H9 (cell line): ENCODE data around the gene CCT6A. TPM values are rescaled to one million over a fixed set of nuclear protein-coding genes. Genes with fewer than 3 reads are reported as not detected.
"Not testable (repeated sequence)": the region's sequence is repeated elsewhere in the genome, so short reads cannot be mapped to it uniquely, and the experiment has no call there.

Experiments used
- DNase-seq: peaks from one replicate; pipeline ENCODE4 v3.0.0-alpha.2; 2017
- H2AFZ ChIP-seq: one replicate; pipeline ENCODE4 v1.6.1; 2013; ENCODE audit warnings: mild to moderate bottlenecking, low read length, control low read depth, moderate library complexity
- H2AK5ac ChIP-seq: 2 replicates; pipeline ENCODE4 v1.6.1; 2013; ENCODE audit warnings: low read length, control low read depth, mixed read lengths; ENCODE audit not compliant: insufficient read length
- H2BK120ac ChIP-seq: one replicate; pipeline ENCODE4 v1.6.1; 2013; ENCODE audit warnings: low read depth, mild to moderate bottlenecking, low read length, control low read depth, inconsistent platforms; ENCODE audit not compliant: poor library complexity, severe bottlenecking
- H2BK12ac ChIP-seq: 2 replicates; pipeline ENCODE4 v1.6.1; 2013; ENCODE audit warnings: low read length, control low read depth, mixed read lengths, low read depth; ENCODE audit not compliant: insufficient read length
- H2BK15ac ChIP-seq: 2 replicates; pipeline ENCODE4 v1.6.1; 2013; ENCODE audit warnings: low read depth, low read length, control low read depth
- H2BK20ac ChIP-seq: one replicate; pipeline ENCODE4 v1.6.1; 2013; ENCODE audit warnings: low read depth, mild to moderate bottlenecking, low read length, control low read depth, inconsistent platforms; ENCODE audit not compliant: poor library complexity, severe bottlenecking
- H2BK5ac ChIP-seq: 2 replicates; pipeline ENCODE4 v1.6.1; 2013; ENCODE audit warnings: low read length, control low read depth, mixed read lengths; ENCODE audit not compliant: insufficient read length
- H3K14ac ChIP-seq: 2 replicates; pipeline ENCODE4 v1.6.1; 2013; ENCODE audit warnings: low read length, control low read depth; ENCODE audit not compliant: insufficient read depth
- H3K18ac ChIP-seq: 2 replicates; pipeline ENCODE4 v1.6.1; 2013; ENCODE audit warnings: low read depth, mild to moderate bottlenecking, mixed read lengths, low read length, control low read depth; ENCODE audit not compliant: insufficient read length
- H3K23ac ChIP-seq: 2 replicates; pipeline ENCODE4 v1.6.1; 2013; ENCODE audit warnings: low read length, control low read depth, mixed read lengths, low read depth; ENCODE audit not compliant: insufficient read length
- H3K23me2 ChIP-seq: 2 replicates; pipeline ENCODE4 v1.6.1; 2013; ENCODE audit warnings: low read depth, mild to moderate bottlenecking, mixed read lengths, low read length, control low read depth; ENCODE audit not compliant: insufficient read length, poor library complexity, severe bottlenecking
- H3K27ac ChIP-seq: 2 replicates; pipeline ENCODE4 v1.5.1; 2013; ENCODE audit warnings: low read length, control low read depth, mixed read lengths, low read depth; ENCODE audit not compliant: insufficient read length
- H3K27me3 ChIP-seq: 2 replicates; pipeline ENCODE4 v1.6.1; 2013; ENCODE audit warnings: low read length, control low read depth, inconsistent platforms; ENCODE audit not compliant: insufficient read depth
- H3K4ac ChIP-seq: 2 replicates; pipeline ENCODE4 v1.6.1; 2013; ENCODE audit warnings: low read depth, mild to moderate bottlenecking, control low read depth, inconsistent platforms, low read length, moderate library complexity
- H3K4me1 ChIP-seq: 2 replicates; pipeline ENCODE4 v1.6.1; 2013; ENCODE audit warnings: low read length, control low read depth, inconsistent platforms; ENCODE audit not compliant: insufficient read depth
- H3K4me2 ChIP-seq: 2 replicates; pipeline ENCODE4 v1.6.1; 2013; ENCODE audit warnings: low read length, control low read depth, mixed read lengths; ENCODE audit not compliant: insufficient read length, insufficient read depth
- H3K56ac ChIP-seq: 2 replicates; pipeline ENCODE4 v1.6.1; 2013; ENCODE audit warnings: low read depth, mild to moderate bottlenecking, mixed read lengths, low read length, control low read depth; ENCODE audit not compliant: insufficient read length
- H3K79me1 ChIP-seq: 2 replicates; pipeline ENCODE4 v1.6.1; 2013; ENCODE audit warnings: low read depth, mild to moderate bottlenecking, moderate library complexity, low read length, control low read depth, inconsistent platforms; ENCODE audit not compliant: insufficient read depth, poor library complexity, severe bottlenecking
- H3K79me2 ChIP-seq: 2 replicates; pipeline ENCODE4 v1.6.1; 2013; ENCODE audit warnings: low read length, control low read depth, inconsistent platforms; ENCODE audit not compliant: insufficient read depth
- H3K9ac ChIP-seq: 2 replicates; pipeline ENCODE4 v1.6.1; 2013; ENCODE audit warnings: low read length, control low read depth, mixed read lengths; ENCODE audit not compliant: insufficient read length; ENCODE audit errors: extremely low read depth
- H3K9me3 ChIP-seq: one replicate; pipeline ENCODE4 v1.6.1; 2013; ENCODE audit warnings: low read depth, low read length, inconsistent platforms; ENCODE audit not compliant: control insufficient read depth
- H3T11ph ChIP-seq: one replicate; pipeline ENCODE4 v1.6.1; 2013; ENCODE audit warnings: mild to moderate bottlenecking, low read length, control low read depth, inconsistent platforms
- H4K20me1 ChIP-seq: one replicate; pipeline ENCODE4 v1.6.1; 2013; ENCODE audit not compliant: control insufficient read depth, insufficient read length, insufficient read depth
- H4K5ac ChIP-seq: 2 replicates; pipeline ENCODE4 v1.6.1; 2013; ENCODE audit warnings: low read depth, mild to moderate bottlenecking, mixed read lengths, low read length, control low read depth; ENCODE audit not compliant: insufficient read length
- H4K8ac ChIP-seq: replicated peaks from 2 replicates; pipeline ENCODE4 v1.6.1; 2013; ENCODE audit warnings: low read length, control low read depth, mixed read lengths, low read depth; ENCODE audit not compliant: insufficient read length
- H4K91ac ChIP-seq: 2 replicates; pipeline ENCODE4 v1.6.1; 2013; ENCODE audit warnings: low read depth, mild to moderate bottlenecking, moderate library complexity, mixed read lengths, low read length, control low read depth; ENCODE audit not compliant: insufficient read length
- H3K27ac Mint-ChIP-seq, 3 experiments: 2 replicates in 2 of 3; 3 replicates in 1 of 3; pipeline ENCODE4 v1.8.0; 2020 to 2021; ENCODE audit warnings: mixed read lengths in 3 of 3, mild to moderate bottlenecking in 1 of 3, moderate library complexity in 1 of 3
- H3K27me3 Mint-ChIP-seq: 2 replicates; pipeline ENCODE4 v1.8.0; 2021; ENCODE audit warnings: low read depth, mild to moderate bottlenecking, moderate library complexity, mixed read lengths
- H3K36me3 Mint-ChIP-seq, 3 experiments: 2 replicates in 2 of 3; 3 replicates in 1 of 3; pipeline ENCODE4 v1.8.0; 2020 to 2021; ENCODE audit warnings: low read depth in 3 of 3, mixed read lengths in 3 of 3; ENCODE audit not compliant: insufficient read depth in 1 of 3
- H3K4me1 Mint-ChIP-seq, 2 experiments: 2 replicates each; pipeline ENCODE4 v1.8.0; 2020; ENCODE audit warnings: mixed read lengths in 2 of 2
- H3K4me3 Mint-ChIP-seq, 2 experiments: 2 replicates in 1 of 2; 3 replicates in 1 of 2; pipeline ENCODE4 v1.8.0; 2020 to 2021; ENCODE audit warnings: mild to moderate bottlenecking in 2 of 2, mixed read lengths in 2 of 2, moderate library complexity in 1 of 2
- H3K9me3 Mint-ChIP-seq, 2 experiments: 2 replicates in 1 of 2; 3 replicates in 1 of 2; pipeline ENCODE4 v1.8.0; 2020; ENCODE audit warnings: mild to moderate bottlenecking in 2 of 2, mixed read lengths in 2 of 2, moderate library complexity in 1 of 2
- WGBS: extraction: QIAGEN DNeasy Blood & Tissue Kit; methylation state at CpG from one replicate; pipeline ENCODE4 v1.1.7; 2013; ENCODE audit warnings: missing lambda C conversion rate, low lambda C conversion rate, mixed read lengths; ENCODE audit not compliant: insufficient read length; ENCODE audit errors: extremely low coverage; 5-methylcytosine and 5-hydroxymethylcytosine counted together
- total RNA-seq: library from RNA; stranded (reverse); gene quantifications from 2 replicates; pipeline ENCODE4 v1.2.1, GENCODE V29; 2021
- TF ChIP-seq, protein P1 (sequence below): fragments of 200-600 bp; sonication (generic); conservative IDR thresholded peaks from 3 replicates; pipeline ENCODE4 v1.8.0; 2021; ENCODE audit warnings: antibody characterized with exemption, mild to moderate bottlenecking

CCT6A gene
- total RNA-seq, 1 experiment from 2014 or later, result 303 TPM

DNA sequence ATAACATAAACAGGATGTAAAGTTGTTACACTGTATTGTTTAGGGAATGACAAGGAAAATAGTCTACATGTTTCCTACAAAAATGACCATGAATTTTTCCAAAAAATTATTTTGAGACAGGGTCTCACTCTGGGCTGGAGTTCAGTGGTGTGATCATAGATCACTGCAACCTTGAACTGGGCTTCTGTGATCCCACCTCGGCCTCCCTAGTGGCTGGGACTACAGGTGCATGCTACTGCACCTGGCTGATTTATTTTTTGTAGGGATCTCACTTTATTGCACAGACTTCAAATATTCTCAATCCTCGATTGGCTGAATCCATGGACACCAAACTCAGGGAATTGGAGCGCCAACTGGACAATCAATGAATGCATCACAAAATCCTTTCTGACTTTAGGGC lies 48.1 kb downstream of the CCT6A start:
- Histone ChIP-seq H2BK120ac (no peak overlapping the region), H3K56ac (no peak overlapping the region), H2BK5ac (no peak overlapping the region), H2BK20ac (no peak overlapping the region), H3K79me2 (no peaks in the 10 kb centered on the region), H3K23ac (no peak overlapping the region), H3K23me2 (no peaks in the 10 kb centered on the region), H2BK12ac (no peak overlapping the region), H4K20me1 (no peaks in the 10 kb centered on the region), H2AFZ (no peak overlapping the region), H2BK15ac (no peak overlapping the region), H3K4ac (no peak overlapping the region), H3K9ac (no peak overlapping the region), H2AK5ac (no peak overlapping the region), H3T11ph (no peak overlapping the region), H3K18ac (no peak overlapping the region), H3K4me2 (no peak overlapping the region), H3K4me1 (no peaks in the 10 kb centered on the region), H3K9me3 (no peaks in the 10 kb centered on the region), H4K8ac (no peak overlapping the region), H3K79me1 (no peaks in the 10 kb centered on the region), H4K91ac (no peak overlapping the region), H3K14ac (no peak overlapping the region), H4K5ac (no peak overlapping the region), H3K27me3 (no peaks in the 10 kb centered on the region), H3K27ac (no peak overlapping the region)
- Mint-ChIP-seq H3K27me3 (no peaks in the 10 kb centered on the region), H3K9me3 (peaks cover 0 to 7% of the 10 kb centered on the region in 2 experiments; a peak in 2 of 5 replicates), H3K36me3 (peaks cover 20 to 45% (median 34%) of the 10 kb centered on the region in 3 experiments), H3K27ac (no peak overlapping the region), H3K4me1 (no peaks in the 10 kb centered on the region), H3K4me3 (no peak overlapping the region)
- DNase-seq, result no peak
- WGBS, result no CpG with 5 or more reads among the region's 3 CpGs
- TF ChIP-seq, protein P1, sequence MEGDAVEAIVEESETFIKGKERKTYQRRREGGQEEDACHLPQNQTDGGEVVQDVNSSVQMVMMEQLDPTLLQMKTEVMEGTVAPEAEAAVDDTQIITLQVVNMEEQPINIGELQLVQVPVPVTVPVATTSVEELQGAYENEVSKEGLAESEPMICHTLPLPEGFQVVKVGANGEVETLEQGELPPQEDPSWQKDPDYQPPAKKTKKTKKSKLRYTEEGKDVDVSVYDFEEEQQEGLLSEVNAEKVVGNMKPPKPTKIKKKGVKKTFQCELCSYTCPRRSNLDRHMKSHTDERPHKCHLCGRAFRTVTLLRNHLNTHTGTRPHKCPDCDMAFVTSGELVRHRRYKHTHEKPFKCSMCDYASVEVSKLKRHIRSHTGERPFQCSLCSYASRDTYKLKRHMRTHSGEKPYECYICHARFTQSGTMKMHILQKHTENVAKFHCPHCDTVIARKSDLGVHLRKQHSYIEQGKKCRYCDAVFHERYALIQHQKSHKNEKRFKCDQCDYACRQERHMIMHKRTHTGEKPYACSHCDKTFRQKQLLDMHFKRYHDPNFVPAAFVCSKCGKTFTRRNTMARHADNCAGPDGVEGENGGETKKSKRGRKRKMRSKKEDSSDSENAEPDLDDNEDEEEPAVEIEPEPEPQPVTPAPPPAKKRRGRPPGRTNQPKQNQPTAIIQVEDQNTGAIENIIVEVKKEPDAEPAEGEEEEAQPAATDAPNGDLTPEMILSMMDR, result no peak

DNA sequence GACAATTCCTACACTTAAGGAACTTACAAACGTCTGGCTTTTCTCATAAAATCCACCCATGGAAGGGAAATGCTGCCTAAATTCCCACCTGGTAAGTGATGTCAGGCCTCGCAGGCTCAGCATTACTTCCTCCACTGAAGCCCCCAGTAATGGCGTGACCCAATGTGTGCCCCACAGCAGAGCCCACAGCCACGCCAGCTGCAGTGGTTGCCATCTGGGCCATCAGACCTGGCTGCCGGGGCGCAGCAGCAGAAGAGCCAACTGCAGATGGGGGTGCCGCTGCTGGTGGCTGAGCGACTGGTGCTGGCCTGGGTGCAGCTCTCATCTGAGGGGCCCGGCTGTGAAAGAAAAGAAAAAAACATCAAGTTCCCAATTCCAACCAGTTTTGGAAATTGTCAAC lies 52.6 kb downstream of the CCT6A start:
- not testable (repeated sequence) for H3K23me2 ChIP-seq, H2BK15ac ChIP-seq, H2BK5ac ChIP-seq, H3K4me2 ChIP-seq, H3K27me3 Mint-ChIP-seq, H4K5ac ChIP-seq, H4K91ac ChIP-seq, H3K27me3 ChIP-seq, H2BK120ac ChIP-seq, H3K23ac ChIP-seq, H3T11ph ChIP-seq, H2AK5ac ChIP-seq, H3K27ac ChIP-seq, H3K27ac Mint-ChIP-seq, H3K4me1 ChIP-seq, H3K9ac ChIP-seq, DNase-seq, H3K9me3 ChIP-seq, H3K14ac ChIP-seq, H4K8ac ChIP-seq, H3K79me1 ChIP-seq, H4K20me1 ChIP-seq, H3K18ac ChIP-seq, H2AFZ ChIP-seq, H3K79me2 ChIP-seq, H2BK12ac ChIP-seq, H3K4ac ChIP-seq, H2BK20ac ChIP-seq, H3K56ac ChIP-seq
- H3K4me1 Mint-ChIP-seq, result peaks cover 8 to 11% of the 10 kb centered on the region in 2 experiments
- H3K9me3 Mint-ChIP-seq, result peaks cover 17 to 33% of the 10 kb centered on the region in 2 experiments
- H3K36me3 Mint-ChIP-seq, result peaks cover 23 to 55% (median 34%) of the 10 kb centered on the region in 3 experiments
- peak overlapping the region in 1 of 2 experiments; percentile 7; a peak in 1 of 5 replicates for H3K4me3 Mint-ChIP-seq
- no CpG with 5 or more reads among the region's 9 CpGs for WGBS
